HG03280 (cell line): ENCODE measurements around the gene CEND1.

Experiments
- ATAC-seq: cut with Tn5 transposase; IDR thresholded peaks from one replicate; pipeline ENCODE4 v1.9.1; 2021; ENCODE audit warnings: mild to moderate bottlenecking, moderate library complexity; ENCODE audit not compliant: unreplicated experiment

Gene CEND1

DNA sequence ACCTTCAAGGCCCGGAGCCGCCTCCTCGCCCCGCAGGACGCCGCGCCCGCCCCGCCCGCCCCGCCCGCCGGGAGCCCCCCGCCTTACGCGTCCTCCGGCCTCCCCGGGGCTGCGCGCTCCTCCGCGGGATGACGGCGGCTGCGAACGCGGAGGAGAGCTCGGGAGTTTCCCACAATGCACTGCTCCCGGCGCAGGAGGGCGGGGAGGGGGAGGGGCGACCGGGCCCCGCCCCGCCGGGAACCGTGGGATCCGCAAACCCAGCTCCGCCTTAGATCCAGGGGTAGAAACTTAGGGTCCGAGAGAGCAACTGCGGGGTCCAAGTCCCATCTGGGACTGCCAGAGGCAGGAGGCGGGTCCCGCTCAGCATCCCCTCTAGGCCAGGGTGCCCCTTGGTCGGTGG, at the start of gene CEND1:
TSS of gene CEND1 (minus strand) at position 148 of the 400 bp plus-strand sequence. CDS start 1,514 bp downstream, outside the sequence.
- ATAC-seq = no peak

DNA sequence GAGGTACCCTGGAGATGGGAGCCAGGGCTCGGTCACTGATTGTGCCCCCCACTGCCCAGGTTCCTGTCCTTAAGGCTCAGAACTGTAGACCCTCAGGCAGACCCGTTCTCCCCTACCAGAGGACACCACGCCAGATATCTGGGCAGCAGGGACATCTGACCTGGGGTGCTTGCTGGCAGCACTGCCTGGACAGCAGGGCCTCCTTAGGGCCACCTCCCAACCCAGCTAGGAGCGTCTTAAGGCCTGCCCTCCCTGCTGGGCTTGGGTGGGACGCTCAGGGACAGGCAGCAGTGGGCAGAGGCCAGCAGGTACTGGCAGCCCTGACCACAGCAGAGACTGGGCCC, 49.4 kb upstream of the CEND1 start:
- no peak for ATAC-seq

DNA sequence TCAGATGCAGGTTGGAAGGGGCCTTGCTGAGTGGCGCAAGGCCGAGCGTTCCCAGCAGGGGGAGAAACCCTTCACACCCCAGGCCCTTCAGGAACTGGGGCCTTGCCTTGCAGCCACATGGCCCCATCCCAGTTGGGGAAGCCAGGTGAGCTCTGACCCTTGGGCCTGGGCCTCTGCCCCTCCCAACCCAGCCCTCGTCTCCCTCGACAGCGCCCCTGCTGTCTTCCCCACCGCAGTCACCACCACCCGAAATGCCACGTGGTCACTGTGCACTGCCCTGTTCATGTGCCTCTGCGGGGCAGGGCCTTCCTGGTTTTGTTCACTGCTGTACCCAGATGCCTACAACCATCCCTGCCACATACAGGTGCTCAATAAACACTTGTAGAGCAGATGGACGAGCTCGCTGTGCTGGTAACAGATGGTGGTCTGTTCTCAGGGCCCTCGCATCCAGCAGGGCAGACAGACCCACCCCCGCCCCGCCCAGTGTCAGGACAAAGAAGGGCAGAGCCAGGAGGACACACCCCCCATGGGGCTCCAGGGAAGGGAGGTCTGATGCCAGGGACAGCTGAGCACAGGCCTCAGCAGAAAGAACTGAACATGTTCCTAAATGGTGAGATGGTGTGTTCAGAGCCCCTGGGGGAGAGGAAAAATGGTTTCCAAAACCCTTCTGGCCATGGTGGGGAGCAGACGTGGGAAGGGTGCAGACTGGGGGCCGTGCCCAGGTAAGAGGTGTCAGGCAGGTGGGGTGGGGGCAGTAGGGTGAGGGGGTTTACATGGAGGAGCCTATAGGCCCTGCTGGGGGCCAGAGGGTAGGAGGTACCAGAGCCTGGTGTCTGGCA, 48.8 kb upstream of the CEND1 start:
- no peak for ATAC-seq

DNA sequence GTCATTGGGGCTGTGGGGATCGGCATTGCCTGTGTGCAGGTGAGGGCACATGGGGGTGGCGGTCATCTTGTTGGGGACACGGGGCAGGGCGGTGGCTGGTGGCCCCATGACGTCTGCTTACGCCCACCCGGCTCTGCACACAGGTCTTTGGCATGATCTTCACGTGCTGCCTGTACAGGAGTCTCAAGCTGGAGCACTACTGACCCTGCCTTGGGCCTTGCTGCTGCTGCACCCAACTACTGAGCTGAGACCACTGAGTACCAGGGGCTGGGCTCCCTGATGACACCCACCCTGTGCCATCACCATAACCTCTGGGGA, 48.1 kb upstream of the CEND1 start:
- no peak for ATAC-seq

- no peak for ATAC-seq
Observed at GRCh38 chr11:837189-837989, 47.5 kb upstream of the CEND1 start.

GRCh38 chr11:836700-837099, 46.8 kb upstream of the CEND1 start:
- no peak for ATAC-seq

DNA sequence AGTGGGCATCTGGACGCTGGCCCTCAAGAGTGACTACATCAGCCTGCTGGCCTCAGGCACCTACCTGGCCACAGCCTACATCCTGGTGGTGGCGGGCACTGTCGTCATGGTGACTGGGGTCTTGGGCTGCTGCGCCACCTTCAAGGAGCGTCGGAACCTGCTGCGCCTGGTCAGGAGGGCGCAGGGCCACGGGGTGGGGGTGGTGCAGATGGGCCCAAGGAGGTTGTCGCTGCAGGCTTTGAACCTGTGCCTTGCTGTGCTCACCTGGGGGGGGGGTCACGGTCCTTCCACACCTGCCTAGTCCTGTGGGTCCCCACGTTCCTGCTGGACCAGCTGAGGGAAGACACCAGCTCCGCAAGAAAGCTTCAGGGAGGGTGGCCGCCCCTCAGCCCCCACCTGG, 46.4 kb upstream of the CEND1 start:
- no peak for ATAC-seq

GRCh38 chr11:834371-835316, 44.8 kb upstream of the CEND1 start:
- no peak for ATAC-seq

GRCh38 chr11:833849-834311, 44.0 kb upstream of the CEND1 start:
- ATAC-seq = no peak

GRCh38 chr11:833114-833791, 43.4 kb upstream of the CEND1 start:
- peak; percentile 23 for ATAC-seq

DNA sequence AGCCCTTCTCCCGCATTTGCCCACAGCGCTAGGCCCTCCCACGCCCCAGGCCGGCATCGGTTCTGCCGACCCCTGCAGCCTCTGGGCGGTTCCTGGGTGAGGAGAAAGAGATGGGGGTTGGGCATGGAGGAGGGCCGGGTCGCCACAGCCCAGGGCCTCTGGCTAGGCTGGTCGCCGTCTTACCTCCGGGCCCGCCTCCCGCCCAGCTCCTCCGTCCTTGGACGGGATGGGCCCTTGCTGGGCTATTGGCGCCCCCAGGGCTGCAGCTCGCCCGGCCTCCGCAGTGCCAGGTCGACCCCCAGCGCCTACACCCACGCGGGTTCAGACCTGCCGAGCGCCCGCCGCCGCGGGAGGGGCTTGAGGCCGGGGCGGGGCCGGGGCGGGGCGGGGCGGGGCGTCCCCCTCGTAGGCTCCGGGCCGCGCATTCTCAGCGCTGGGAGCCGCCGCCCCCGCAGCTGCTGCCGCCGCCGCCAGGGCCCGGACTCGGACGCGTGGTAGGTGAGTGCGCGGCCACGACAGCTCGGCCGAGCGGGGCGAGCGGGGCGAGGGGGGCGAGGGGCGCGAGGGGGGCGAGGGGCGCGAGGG, 42.7 kb upstream of the CEND1 start, which contains the start of gene CD151:
TSS of gene CD151 (plus strand) at position 424 of the 585 bp plus-strand sequence. CDS start 3,118 bp downstream, outside the sequence.
- ATAC-seq = peak; percentile 60

- ATAC-seq = no peak
Observed at GRCh38 chr11:831961-832528, 42.2 kb upstream of the CEND1 start.

GRCh38 chr11:831118-831864, 41.4 kb upstream of the CEND1 start:
- no peak for ATAC-seq

GRCh38 chr11:830295-831117, 40.6 kb upstream of the CEND1 start:
- no peak for ATAC-seq

DNA sequence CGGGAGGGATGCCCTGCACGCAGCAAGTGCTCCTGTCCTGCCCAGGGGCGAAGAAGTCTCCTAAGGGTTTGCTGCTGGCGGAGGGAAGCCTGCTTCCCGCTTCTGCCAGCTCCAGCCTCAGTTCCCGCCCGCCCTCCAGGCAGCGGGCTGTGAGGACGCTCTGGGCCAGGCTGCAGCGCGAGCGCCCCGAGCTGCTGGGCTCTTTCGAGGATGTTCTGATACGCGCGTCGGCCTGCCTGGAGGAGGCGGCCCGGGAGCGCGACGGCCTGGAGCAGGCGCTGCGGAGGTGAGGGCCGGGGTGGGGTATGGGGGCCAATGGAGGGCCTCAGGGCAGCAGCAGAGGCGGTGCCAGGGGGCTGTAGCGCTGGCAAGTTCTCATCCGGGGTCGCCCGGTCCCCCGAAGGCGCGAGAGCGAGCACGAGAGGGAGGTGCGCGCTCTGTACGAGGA, 40.0 kb upstream of the CEND1 start:
- ATAC-seq = no peak

GRCh38 chr11:829176-829846, 39.4 kb upstream of the CEND1 start:
- ATAC-seq = no peak

- ATAC-seq = no peak
Observed at GRCh38 chr11:828506-829175, 38.8 kb upstream of the CEND1 start.
